GM12891 (cell line): ENCODE measurements around the gene KRT3.

Experiments
- POLR2A ChIP-seq: IDR thresholded peaks from 2 replicates; pipeline ENCODE4 v1.6.1; 2011; ENCODE audit warnings: low read depth, low read length, control low read depth
- POLR2AphosphoS5 ChIP-seq: IDR thresholded peaks from 2 replicates; pipeline ENCODE4 v1.6.1; 2011; ENCODE audit warnings: low read depth, low read length, control low read depth
- SPI1 ChIP-seq: IDR thresholded peaks from 2 replicates; pipeline ENCODE4 v1.6.1; 2011; ENCODE audit warnings: low read depth, low read length, control low read depth
- TAF1 ChIP-seq: IDR thresholded peaks from 2 replicates; pipeline ENCODE4 v1.6.1; 2011; ENCODE audit warnings: low read depth, low read length, control low read depth

GRCh38 chr12:52837781-52838608, 42.1 kb upstream of the KRT3 start:
- TF ChIP-seq SPI1 (no peak), POLR2AphosphoS5 (no peak), POLR2A (no peak), TAF1 (no peak)
